HepG2 (cell line): ENCODE measurements around the gene HSPE1. TPM values are rescaled to one million over a fixed set of nuclear protein-coding genes. Genes with fewer than 3 reads are reported as not detected.

Experiments
- KDM2A ChIP-seq: sonication (generic); formaldehyde crosslinking; IDR thresholded peaks from 2 replicates; pipeline ENCODE4 v1.4.0; 2020; ENCODE audit warnings: low read depth, missing genetic modification reagents, borderline replicate concordance
- POLR2A ChIP-seq, 2 experiments: IDR thresholded peaks; 2 replicates each; pipeline ENCODE4 v1.6.1; 2011; ENCODE audit warnings: low read depth in 2 of 2, low read length in 2 of 2, mild to moderate bottlenecking in 1 of 2, moderate library complexity in 1 of 2; ENCODE audit not compliant: insufficient read depth in 1 of 2
- POLR2G ChIP-seq: fragments of 200-400 bp; formaldehyde crosslinking; IDR thresholded peaks from 2 replicates; pipeline ENCODE4 v1.6.1; 2018; ENCODE audit warnings: mild to moderate bottlenecking, low read depth, low read length, moderate library complexity
- RBFOX2 ChIP-seq: fragments of 200-400 bp; formaldehyde crosslinking; IDR thresholded peaks from 2 replicates; pipeline ENCODE4 v1.6.1; 2017; ENCODE audit warnings: low read depth, mild to moderate bottlenecking, low read length
- RBM22 ChIP-seq: fragments of 200-400 bp; formaldehyde crosslinking; optimal IDR thresholded peaks from 2 replicates; pipeline ENCODE3; 2017; ENCODE audit warnings: mild to moderate bottlenecking, low read length, moderate library complexity
- TAF1 ChIP-seq: sonication (generic); formaldehyde crosslinking; IDR thresholded peaks from 2 replicates; pipeline ENCODE4 v1.4.0; 2020; ENCODE audit warnings: missing genetic modification reagents
- THAP9 ChIP-seq: sonication (generic); formaldehyde crosslinking; IDR thresholded peaks from 2 replicates; pipeline ENCODE4; 2020; ENCODE audit warnings: missing genetic modification reagents, mild to moderate bottlenecking, borderline replicate concordance
- ZBTB21 ChIP-seq: sonication (generic); formaldehyde crosslinking; IDR thresholded peaks from 2 replicates; pipeline ENCODE4 v1.4.0; 2020; ENCODE audit warnings: missing genetic modification reagents
- ZBTB33 ChIP-seq: sonication (generic); formaldehyde crosslinking; IDR thresholded peaks from 2 replicates; pipeline ENCODE4 v1.4.0; 2020; ENCODE audit warnings: missing genetic modification reagents
- ZFP1 ChIP-seq: IDR thresholded peaks from 2 replicates; pipeline ENCODE4 v1.6.1; 2016
- ZNF136 ChIP-seq: sonication (generic); formaldehyde crosslinking; IDR thresholded peaks from 2 replicates; pipeline ENCODE4 v1.8.1; 2022; ENCODE audit warnings: low read depth, mild to moderate bottlenecking, moderate library complexity, missing genetic modification reagents
- ZNF280D ChIP-seq: sonication (generic); formaldehyde crosslinking; IDR thresholded peaks from 2 replicates; pipeline ENCODE4 v1.5.1; 2020; ENCODE audit warnings: mild to moderate bottlenecking, missing genetic modification reagents
- ZNF318 ChIP-seq: sonication (generic); formaldehyde crosslinking; IDR thresholded peaks from 2 replicates; pipeline ENCODE4 v1.4.0; 2020; ENCODE audit warnings: mild to moderate bottlenecking, missing genetic modification reagents
- ZNF747 ChIP-seq: sonication (generic); formaldehyde crosslinking; IDR thresholded peaks from 2 replicates; pipeline ENCODE4 v1.8.1; 2023; ENCODE audit warnings: missing genetic modification reagents, mild to moderate bottlenecking, borderline replicate concordance
- polyA plus RNA-seq, 8 experiments: library from polyadenylated mRNA; depleted of rRNA in 3 of 8; stranded (reverse) in 7 of 8; unstranded in 1 of 8; fragments of >200 nt; fragmentation: Illumina TruSeq in 4 of 8; extraction: Trizol in 4 of 8; gene quantifications; 2 replicates each; pipeline versions ENCODE4 v1.2.1 to v1.2.3, GENCODE V29; 2011 to 2016; ENCODE audit warnings: low read depth in 4 of 8, missing spikeins in 1 of 8, mixed read lengths in 1 of 8; ENCODE audit not compliant: insufficient read depth in 1 of 8
- total RNA-seq, 5 experiments: library from RNA; depleted of rRNA; stranded (reverse); fragments of >200 nt; fragmentation: Illumina TruSeq; extraction: Trizol; gene quantifications; 2 replicates each; pipeline ENCODE4 v1.2.3, GENCODE V29; 2016; ENCODE audit warnings: low read depth in 1 of 5

HSPE1 gene
- total and polyA plus RNA-seq, 2 of the 13 experiments (the other 11 are each of a cell fraction or from before 2014, with no cell fraction given) = 244 to 823 TPM

- 0 out of 2 replicates have a peak, but pooled peaks have one; percentile 37 for TF ChIP-seq ZNF318 (CRISPR knock-in tag)
- peak; percentile 79 for TF ChIP-seq POLR2G
- TF ChIP-seq ZNF747 (CRISPR knock-in tag) = no peak
- peak; percentile 96 for TF ChIP-seq RBM22
- no peak for TF ChIP-seq ZNF136 (CRISPR knock-in tag)
- TF ChIP-seq POLR2A (IDR thresholded peaks at IDR 0.05; ENCODE audit: insufficient read depth in 1 of 2, low read depth in 2 of 2, low read length in 2 of 2) = peak; percentile 59 to 65; a peak in 3 of 4 replicates
- TF ChIP-seq THAP9 (CRISPR knock-in tag) = no peak
- no peak for TF ChIP-seq ZFP1 (CRISPR knock-in tag)
- TF ChIP-seq TAF1 = no peak
- TF ChIP-seq ZNF280D (CRISPR knock-in tag) = 0 out of 2 replicates have a peak, but pooled peaks have one; percentile 24
- peak; percentile 57; the same call in 1 of the 2 replicates for TF ChIP-seq RBFOX2
- TF ChIP-seq KDM2A (CRISPR knock-in tag) = peak; percentile 24; the same call in 1 of the 2 replicates
- TF ChIP-seq ZBTB21 (CRISPR knock-in tag) = no peak
- TF ChIP-seq ZBTB33 (CRISPR knock-in tag) = peak; percentile 36; the same call in 1 of the 2 replicates
Measured at GRCh38 chr2:197504512-197504911, 4.3 kb downstream of the HSPE1 start (continued).
